Keratinocyte (primary cell): ENCODE data around the gene TRIM66. TPM values are rescaled to one million over a fixed set of nuclear protein-coding genes. Genes with fewer than 3 reads are reported as not detected.

ENCODE experiments used
- DNase-seq: peaks from one replicate; pipeline ENCODE4 v3.0.0-alpha.2; 2011; ENCODE audit warnings: low read depth, missing footprints, low spot score
- FAIRE-seq: peaks from 2 replicates; lab custom pipeline; 2011; peaks lifted over from hg19 to GRCh38; lab: Jason Lieb, UNC
- H2AFZ ChIP-seq: 2 replicates; pipeline ENCODE4 v1.6.0; 2012; ENCODE audit warnings: low read length, control low read depth, inconsistent platforms; ENCODE audit not compliant: control insufficient read depth
- H3K27ac ChIP-seq: 2 replicates; pipeline ENCODE4 v1.5.1; 2011; ENCODE audit warnings: low read length; ENCODE audit not compliant: control insufficient read depth, insufficient read depth
- H3K27me3 ChIP-seq: 3 replicates; pipeline ENCODE4 v1.6.0; 2011; ENCODE audit warnings: low read length; ENCODE audit not compliant: control insufficient read depth, insufficient read depth; ENCODE audit errors: extremely low read depth
- H3K36me3 ChIP-seq, 2 experiments: 2 replicates in 1 of 2; 3 replicates in 1 of 2; pipeline ENCODE4 v1.5.1; 2011; ENCODE audit warnings: low read length in 2 of 2, mild to moderate bottlenecking in 1 of 2; ENCODE audit not compliant: control insufficient read depth in 2 of 2, insufficient read depth in 2 of 2; ENCODE audit errors: extremely low read depth in 1 of 2
- H3K4me1 ChIP-seq: 3 replicates; pipeline ENCODE4 v1.5.1; 2011; ENCODE audit warnings: low read length; ENCODE audit not compliant: control insufficient read depth, insufficient read depth; ENCODE audit errors: extremely low read depth
- H3K4me2 ChIP-seq: 3 replicates; pipeline ENCODE4 v1.6.0; 2011; ENCODE audit warnings: low read depth, low read length; ENCODE audit not compliant: control insufficient read depth, insufficient read depth; ENCODE audit errors: extremely low read depth
- H3K4me3 ChIP-seq, 3 experiments: fragments of 200-600 bp in 1 of 3; sonication (generic) in 1 of 3; 2 replicates in 2 of 3; 3 replicates in 1 of 3; pipeline ENCODE4 v1.5.1; 2011 to 2016; ENCODE audit warnings: low read length in 3 of 3, mild to moderate bottlenecking in 3 of 3, control low read depth in 2 of 3, inconsistent platforms in 1 of 3, low read depth in 1 of 3, mixed read lengths in 1 of 3, mixed run types in 1 of 3, moderate library complexity in 1 of 3; ENCODE audit not compliant: control insufficient read depth in 2 of 3, insufficient read depth in 2 of 3; ENCODE audit errors: extremely low read depth in 1 of 3
- H3K79me2 ChIP-seq: 2 replicates; pipeline ENCODE4 v1.6.0; 2012; ENCODE audit warnings: low read length; ENCODE audit not compliant: control insufficient read depth, insufficient read depth
- H3K9ac ChIP-seq: 3 replicates; pipeline ENCODE4 v1.6.0; 2011; ENCODE audit warnings: low read length; ENCODE audit not compliant: control insufficient read depth, insufficient read depth; ENCODE audit errors: extremely low read depth
- H3K9me1 ChIP-seq: 3 replicates; pipeline ENCODE4 v1.6.0; 2011; ENCODE audit warnings: low read length; ENCODE audit not compliant: control insufficient read depth, insufficient read depth; ENCODE audit errors: extremely low read depth
- H3K9me3 ChIP-seq: 2 replicates; pipeline ENCODE4 v1.5.1; 2012; ENCODE audit warnings: low read depth, low read length; ENCODE audit not compliant: control insufficient read depth
- H4K20me1 ChIP-seq: 3 replicates; pipeline ENCODE4 v1.6.0; 2011; ENCODE audit warnings: low read length; ENCODE audit not compliant: control insufficient read depth, insufficient read depth; ENCODE audit errors: extremely low read depth
- EZH2 ChIP-seq: IDR thresholded peaks from one replicate; pipeline ENCODE4 v1.6.1; 2012; ENCODE audit warnings: inconsistent platforms, mild to moderate bottlenecking, low read length, moderate library complexity
- dilution Hi-C: fragments of 300-500 bp; cut with MboI; formaldehyde crosslinking; loops from one replicate; pipeline ENCODE4 v1.7.0; 2020; ENCODE audit warnings: low sequenced_read_pairs; ENCODE audit not compliant: extremely low pct_ligation_motif_present
- polyA plus RNA-seq, 5 experiments: library from polyadenylated mRNA; depleted of rRNA in 3 of 5; stranded (reverse) in 3 of 5; stranded (forward) in 1 of 5; unstranded in 1 of 5; fragments of >200 nt; gene quantifications; 1 replicate in 1 of 5; 2 replicates in 3 of 5; 3 replicates in 1 of 5; pipeline versions ENCODE4 v1.2.1 to v1.2.3, GENCODE V29; 2011 to 2012; ENCODE audit warnings: missing spikeins in 2 of 5, low read depth in 1 of 5, low replicate concordance in 1 of 5
- TF ChIP-seq, protein P1 (sequence below), 3 experiments: IDR thresholded peaks in 1 of 3; conservative IDR thresholded peaks in 1 of 3; optimal IDR thresholded peaks in 1 of 3; 2 replicates in 2 of 3; 3 replicates in 1 of 3; pipeline versions ENCODE3 to v1.5.1; 2011; ENCODE audit warnings: low read length in 3 of 3, mild to moderate bottlenecking in 3 of 3, moderate library complexity in 2 of 3, control low read depth in 1 of 3, inconsistent platforms in 1 of 3; ENCODE audit not compliant: insufficient read depth in 2 of 3; ENCODE audit errors: extremely low read depth in 1 of 3

The TRIM66 gene
- polyA plus RNA-seq, 1 donor (not counting 4 experiments of a cell fraction or from before 2014, with no cell fraction given): 5.1 TPM

DNA sequence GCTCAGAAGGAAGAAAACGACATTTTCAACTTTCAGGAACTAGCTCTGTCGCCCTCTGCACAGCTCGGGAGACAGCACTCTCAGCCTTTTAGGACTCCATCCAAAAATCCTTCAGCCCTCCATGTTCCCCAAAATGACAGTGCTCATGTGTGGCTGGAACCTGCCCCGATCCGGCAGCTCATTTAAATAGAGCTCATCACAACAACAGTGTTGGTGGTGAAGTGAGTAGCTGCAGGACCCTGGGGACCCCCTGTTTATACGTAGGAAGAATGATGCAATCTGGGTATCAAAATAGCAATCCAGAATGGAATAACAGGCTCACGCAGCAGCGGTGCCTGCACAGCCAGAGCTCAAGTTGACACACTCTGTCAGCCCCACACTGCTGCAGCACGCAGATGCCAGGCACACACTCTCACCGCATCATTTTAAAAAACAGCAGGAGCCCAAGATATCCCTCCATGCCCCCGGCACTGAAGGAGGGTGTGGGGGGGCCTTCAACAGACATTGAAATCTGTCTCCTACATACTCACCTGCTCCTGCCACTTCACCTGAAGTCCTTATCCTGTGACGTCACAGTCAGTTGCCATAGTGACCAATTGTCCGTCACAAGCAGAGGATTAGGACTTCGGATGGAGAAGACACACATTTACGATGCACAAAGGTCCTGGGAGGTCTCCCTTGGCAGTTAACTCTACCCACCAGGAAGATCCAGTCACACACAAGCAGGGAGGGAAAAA is 24.0 kb downstream of the TRIM66 start:
- Histone ChIP-seq H3K27me3 (no peaks in the 10 kb centered on the region), H3K27ac (no peak overlapping the region), H3K4me2 (no peak overlapping the region), H3K4me3 (no peak overlapping the region), H3K4me1 (no peaks in the 10 kb centered on the region), H4K20me1 (no peaks in the 10 kb centered on the region), H3K9ac (no peak overlapping the region), H3K9me3 (no peaks in the 10 kb centered on the region), H3K36me3 (peaks cover 0 to 4% of the 10 kb centered on the region in 2 experiments), H3K79me2 (no peaks in the 10 kb centered on the region), H2AFZ (no peak overlapping the region), H3K9me1 (no peaks in the 10 kb centered on the region)
- dilution Hi-C loops: no loop called here
- FAIRE-seq (no peak), DNase-seq (no peak)
- TF ChIP-seq, protein P1, sequence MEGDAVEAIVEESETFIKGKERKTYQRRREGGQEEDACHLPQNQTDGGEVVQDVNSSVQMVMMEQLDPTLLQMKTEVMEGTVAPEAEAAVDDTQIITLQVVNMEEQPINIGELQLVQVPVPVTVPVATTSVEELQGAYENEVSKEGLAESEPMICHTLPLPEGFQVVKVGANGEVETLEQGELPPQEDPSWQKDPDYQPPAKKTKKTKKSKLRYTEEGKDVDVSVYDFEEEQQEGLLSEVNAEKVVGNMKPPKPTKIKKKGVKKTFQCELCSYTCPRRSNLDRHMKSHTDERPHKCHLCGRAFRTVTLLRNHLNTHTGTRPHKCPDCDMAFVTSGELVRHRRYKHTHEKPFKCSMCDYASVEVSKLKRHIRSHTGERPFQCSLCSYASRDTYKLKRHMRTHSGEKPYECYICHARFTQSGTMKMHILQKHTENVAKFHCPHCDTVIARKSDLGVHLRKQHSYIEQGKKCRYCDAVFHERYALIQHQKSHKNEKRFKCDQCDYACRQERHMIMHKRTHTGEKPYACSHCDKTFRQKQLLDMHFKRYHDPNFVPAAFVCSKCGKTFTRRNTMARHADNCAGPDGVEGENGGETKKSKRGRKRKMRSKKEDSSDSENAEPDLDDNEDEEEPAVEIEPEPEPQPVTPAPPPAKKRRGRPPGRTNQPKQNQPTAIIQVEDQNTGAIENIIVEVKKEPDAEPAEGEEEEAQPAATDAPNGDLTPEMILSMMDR (optimal IDR thresholded peaks at IDR 0.05 in 1 of 3, IDR thresholded peaks at IDR 0.05 in 1 of 3, conservative IDR thresholded peaks at IDR 0.05 in 1 of 3; ENCODE audit: extremely low read depth in 1 of 3, insufficient read depth in 2 of 3, low read length in 3 of 3): no peak
- no peak for TF ChIP-seq EZH2

DNA sequence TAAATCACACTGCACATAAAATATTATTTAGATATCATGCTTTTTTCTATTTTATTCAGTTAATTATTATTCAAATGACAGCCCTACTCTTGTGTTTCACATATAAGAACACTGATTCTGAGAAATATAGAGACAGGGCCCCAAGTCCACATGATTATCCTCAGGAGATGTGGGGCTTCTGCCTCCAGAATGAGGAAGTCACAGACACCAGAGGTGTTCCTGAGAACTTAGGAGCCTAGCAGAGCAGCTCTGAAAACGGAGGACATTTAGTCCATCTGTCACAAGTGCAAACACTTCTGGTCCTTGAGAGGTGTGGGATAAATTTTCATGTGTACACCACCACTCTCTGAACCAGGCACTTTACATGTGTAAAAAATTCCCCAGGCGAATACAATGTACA is 26.2 kb downstream of the TRIM66 start:
- no peak for FAIRE-seq
- Histone ChIP-seq H3K9me3 (no peaks in the 10 kb centered on the region), H2AFZ (no peak overlapping the region), H3K27ac (no peak overlapping the region), H3K9me1 (no peaks in the 10 kb centered on the region), H3K4me3 (no peak overlapping the region), H3K79me2 (no peaks in the 10 kb centered on the region), H3K4me2 (no peak overlapping the region), H3K9ac (no peak overlapping the region), H3K4me1 (peaks cover 5% of the 10 kb centered on the region), H3K27me3 (no peaks in the 10 kb centered on the region), H4K20me1 (no peaks in the 10 kb centered on the region), H3K36me3 (peaks cover 4 to 6% of the 10 kb centered on the region in 2 experiments)
- DNase-seq: no peak
- TF ChIP-seq, protein P1 (optimal IDR thresholded peaks at IDR 0.05 in 1 of 3, IDR thresholded peaks at IDR 0.05 in 1 of 3, conservative IDR thresholded peaks at IDR 0.05 in 1 of 3; ENCODE audit: extremely low read depth in 1 of 3, insufficient read depth in 2 of 3, low read length in 3 of 3): no peak
- no peak for TF ChIP-seq EZH2
- dilution Hi-C loops: no loop called here
